ENCODE results near the gene CECR2. TPM values are rescaled to one million over a fixed set of nuclear protein-coding genes. Genes with fewer than 3 reads are reported as not detected.

The CECR2 gene
- total RNA-seq, 1 experiment from 2014 or later = 3.6 TPM

GRCh38 chr22:17373855-17374254, 4.6 kb downstream of the CECR2 start:
- Histone ChIP-seq H3K36me3 (ENCODE audit: control insufficient read depth, insufficient read depth, low read length) (no peaks in the 10 kb centered on the region), H3K27ac (ENCODE audit: low read length) (no peak overlapping the region), H3K27me3 (ENCODE audit: control insufficient read depth, insufficient read depth, low read length) (no peaks in the 10 kb centered on the region), H3K4me1 (ENCODE audit: control insufficient read depth, insufficient read depth, low read length) (no peaks in the 10 kb centered on the region; the same call in 1 of the 2 replicates), H3K4me3 (ENCODE audit: low read depth in 2 of 2, low read length in 2 of 2) (no peak overlapping the region), H3K9me3 (ENCODE audit: control insufficient read depth, insufficient read depth, low read depth, low read length) (no peaks in the 10 kb centered on the region)
- intact Hi-C loops (cut with micrococcal nuclease; ENCODE audit: unreplicated experiment) (no loop called here), in situ Hi-C loops (cut with HindIII; ENCODE audit: low pct_unique_long_range_greater_than_20kb, low sequenced_read_pairs) (no loop called here)
- ATAC-seq = no peak
- TF ChIP-seq TCF7L2 (IDR thresholded peaks at IDR 0.05; ENCODE audit: low read depth, low read length) = no peak
- TF ChIP-seq REST (IDR thresholded peaks at IDR 0.05; ENCODE audit: insufficient read depth in 1 of 2, low read depth in 2 of 2, low read length in 1 of 2) = no peak
- TF ChIP-seq CTCF (IDR thresholded peaks at IDR 0.05) = no peak
- no peak for TF ChIP-seq SIN3A (IDR thresholded peaks at IDR 0.05; ENCODE audit: borderline replicate concordance, insufficient read depth, low read depth, low read length)
- TF ChIP-seq POLR2AphosphoS5 (IDR thresholded peaks at IDR 0.05; ENCODE audit: low read depth, low read length) = no peak
- POLR2A ChIA-PET = no interaction called here
- DNase-seq (ENCODE audit: low read depth, low spot score) = no peak
- CTCF ChIA-PET = no interaction called here
- BruUV-seq (replicated peaks) = no TSS peak

GRCh38 chr22:17375914-17376614, 6.8 kb downstream of the CECR2 start:
- DNase-seq (ENCODE audit: low read depth, low spot score) (no peak), ATAC-seq (no peak)
- in situ Hi-C loops (cut with HindIII; ENCODE audit: low pct_unique_long_range_greater_than_20kb, low sequenced_read_pairs) (no loop called here), intact Hi-C loops (cut with micrococcal nuclease; ENCODE audit: unreplicated experiment) (no loop called here)
- no TSS peak for BruUV-seq (replicated peaks)
- TF ChIP-seq POLR2AphosphoS5 (IDR thresholded peaks at IDR 0.05; ENCODE audit: low read depth, low read length) (no peak), REST (IDR thresholded peaks at IDR 0.05; ENCODE audit: insufficient read depth in 1 of 2, low read depth in 2 of 2, low read length in 1 of 2) (no peak), TCF7L2 (IDR thresholded peaks at IDR 0.05; ENCODE audit: low read depth, low read length) (no peak), CTCF (IDR thresholded peaks at IDR 0.05) (no peak), SIN3A (IDR thresholded peaks at IDR 0.05; ENCODE audit: borderline replicate concordance, insufficient read depth, low read depth, low read length) (no peak)
- Histone ChIP-seq H3K36me3 (ENCODE audit: control insufficient read depth, insufficient read depth, low read length) (no peaks in the 10 kb centered on the region), H3K4me1 (ENCODE audit: control insufficient read depth, insufficient read depth, low read length) (no peaks in the 10 kb centered on the region; the same call in 1 of the 2 replicates), H3K27ac (ENCODE audit: low read length) (no peak overlapping the region), H3K4me3 (ENCODE audit: low read depth in 2 of 2, low read length in 2 of 2) (no peak overlapping the region), H3K27me3 (ENCODE audit: control insufficient read depth, insufficient read depth, low read length) (no peaks in the 10 kb centered on the region), H3K9me3 (ENCODE audit: control insufficient read depth, insufficient read depth, low read depth, low read length) (no peaks in the 10 kb centered on the region)
- CTCF ChIA-PET = interaction anchor here (0.6 kb wide), 1 partner anchor 71 kb away, joined by 3 read pairs; no protein-coding TSS in a partner anchor
- POLR2A ChIA-PET = no interaction called here
